Raji (cell line): Measurements from ENCODE around the gene CD164.

Experiments
- POLR2A ChIP-seq: IDR thresholded peaks from 2 replicates; pipeline ENCODE4 v1.6.1; 2011; ENCODE audit warnings: low read depth, low read length, control low read depth; ENCODE audit not compliant: insufficient read depth

Gene CD164

DNA sequence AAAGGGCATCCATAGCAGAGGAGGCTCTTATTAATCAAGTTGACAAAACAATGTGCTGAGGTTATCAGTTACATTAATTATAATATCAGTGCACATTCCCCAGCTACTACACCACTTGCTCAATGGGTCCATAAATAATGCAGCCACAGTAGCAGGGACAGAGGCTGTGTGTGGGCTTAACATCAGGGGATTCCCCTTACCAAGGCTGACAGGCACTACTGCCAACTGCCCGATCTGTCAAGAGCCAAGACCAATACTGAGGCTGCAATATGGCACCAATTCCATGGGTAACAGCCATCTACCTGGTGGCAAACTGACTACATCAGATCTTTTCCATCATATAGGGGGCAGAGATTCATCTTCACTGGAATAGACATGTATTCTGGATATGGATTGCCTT is 22.0 kb downstream of the CD164 start:
- no peak for TF ChIP-seq POLR2A

DNA sequence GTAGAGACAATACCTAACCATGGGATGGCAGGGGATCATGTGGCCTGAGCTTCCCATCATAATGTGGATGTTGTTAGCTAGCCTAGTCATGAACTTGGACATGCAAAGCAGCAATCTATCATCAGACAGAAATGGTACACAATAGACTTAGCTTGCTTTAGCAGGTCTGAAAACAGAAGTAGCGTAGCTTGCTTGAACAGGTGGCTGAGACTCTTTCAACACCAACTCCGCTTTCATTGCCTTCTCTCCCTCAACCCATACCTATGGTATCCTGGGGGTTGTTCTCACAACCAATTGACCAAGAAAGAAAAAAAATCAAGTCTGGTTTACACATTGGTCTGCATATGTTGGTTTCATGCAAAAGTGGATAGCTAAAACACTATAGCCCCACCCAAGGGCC is 23.0 kb downstream of the CD164 start:
- no peak for TF ChIP-seq POLR2A

DNA sequence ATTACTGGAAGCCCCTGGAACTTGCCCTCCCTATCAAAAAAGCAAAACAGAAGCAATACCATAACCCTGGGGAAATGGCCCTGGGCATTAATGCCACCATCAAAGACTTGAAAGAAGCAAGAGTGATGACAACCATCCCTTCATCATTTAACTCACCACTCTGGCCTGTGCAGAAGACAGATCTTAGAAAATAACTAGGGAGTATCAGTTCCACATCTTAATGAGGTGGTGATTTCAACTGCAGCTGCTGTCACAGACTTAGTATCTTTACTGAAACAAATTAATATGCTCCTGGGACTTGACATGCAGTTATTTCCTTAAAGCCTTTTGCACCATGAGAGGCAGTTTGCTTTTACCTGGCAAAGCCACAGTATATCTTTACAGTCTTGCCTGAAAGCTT is 24.1 kb downstream of the CD164 start:
- no peak for TF ChIP-seq POLR2A

DNA sequence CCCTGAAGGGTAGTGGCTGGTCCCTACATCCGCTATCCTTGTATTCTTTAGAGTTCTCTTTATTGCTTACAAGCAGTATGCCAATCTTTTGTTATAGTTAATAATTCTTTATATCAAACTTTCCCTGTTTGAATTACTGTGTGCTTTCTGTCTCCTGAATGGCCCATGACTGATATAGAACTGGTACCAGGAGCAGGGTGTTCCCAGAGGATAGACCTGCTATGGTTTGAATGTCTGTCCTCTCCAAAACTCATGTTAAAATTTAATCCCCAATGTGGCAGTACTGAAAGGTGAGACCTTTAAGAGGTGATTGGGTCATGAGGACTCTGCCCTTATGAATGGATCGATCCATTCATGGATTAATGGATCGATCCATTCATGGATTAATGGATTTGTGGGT is 26.0 kb downstream of the CD164 start:
- TF ChIP-seq POLR2A = no peak

DNA sequence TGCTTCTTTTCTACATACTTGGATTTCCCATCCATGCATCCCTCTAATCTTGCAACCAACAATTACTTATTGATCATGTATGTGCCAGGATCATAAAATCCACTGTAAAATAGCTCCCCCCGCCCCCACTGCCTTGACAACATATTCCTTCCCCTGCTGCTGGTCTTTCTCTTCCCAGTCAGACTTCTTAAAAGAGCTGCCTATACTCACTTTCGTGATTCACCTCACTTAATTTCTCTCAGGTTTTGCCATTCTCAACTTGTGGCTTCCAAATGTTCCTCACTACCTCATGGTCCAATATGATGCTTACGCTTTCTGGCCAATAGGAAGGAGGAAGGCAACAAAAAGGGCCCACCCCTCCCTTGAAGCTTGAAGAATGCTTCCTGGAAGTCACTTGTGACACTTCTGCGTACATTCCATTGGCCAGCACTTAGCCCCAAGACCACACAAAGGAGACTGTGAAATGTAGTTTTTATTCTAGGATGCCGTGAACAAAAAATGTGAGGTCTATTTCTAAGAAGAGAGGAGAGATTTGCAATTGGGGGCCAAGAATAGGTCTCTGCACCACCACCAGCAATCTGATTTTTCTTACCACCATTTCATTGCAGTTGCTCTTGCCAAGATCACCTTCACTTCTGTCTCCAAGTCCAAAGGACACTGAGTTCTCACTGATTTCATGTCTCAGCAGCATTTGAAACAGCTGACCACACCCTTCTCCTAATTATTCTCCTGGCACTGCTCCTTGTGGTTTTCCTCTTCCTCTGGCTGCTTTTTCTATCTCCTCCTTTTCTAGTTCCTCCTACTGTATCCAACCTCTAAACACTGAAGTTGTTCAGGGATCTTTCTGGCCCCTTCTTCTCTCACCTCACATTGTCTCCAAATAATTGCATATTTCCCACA is 30.8 kb downstream of the CD164 start:
- no peak for TF ChIP-seq POLR2A

DNA sequence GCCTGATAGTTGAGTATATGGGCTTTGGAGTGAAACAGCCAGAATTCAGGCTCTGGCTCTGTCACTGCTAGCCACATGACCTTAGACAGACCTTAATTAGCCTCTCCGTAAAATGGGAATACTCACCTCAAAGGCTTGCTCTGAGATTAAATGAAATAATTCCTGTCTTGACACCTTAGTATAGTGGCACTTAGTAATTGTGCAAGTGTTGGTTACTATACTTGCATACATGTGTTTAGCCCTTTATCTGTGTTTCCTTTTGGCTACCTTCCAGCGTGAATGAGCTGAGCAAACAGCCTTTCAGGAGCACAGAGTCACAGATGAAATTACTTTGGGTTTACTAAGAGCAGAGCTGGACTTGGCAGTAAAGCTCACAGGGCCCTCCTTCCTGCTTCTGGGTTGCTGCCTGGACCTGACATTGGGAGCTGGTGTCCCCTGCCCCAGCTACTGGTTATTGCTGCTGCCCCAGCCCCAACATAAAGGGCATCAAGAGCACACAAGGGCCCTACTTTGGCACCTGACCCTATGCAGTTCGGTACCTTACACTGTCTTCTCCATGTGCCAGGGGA is 32.8 kb downstream of the CD164 start:
- no peak for TF ChIP-seq POLR2A

DNA sequence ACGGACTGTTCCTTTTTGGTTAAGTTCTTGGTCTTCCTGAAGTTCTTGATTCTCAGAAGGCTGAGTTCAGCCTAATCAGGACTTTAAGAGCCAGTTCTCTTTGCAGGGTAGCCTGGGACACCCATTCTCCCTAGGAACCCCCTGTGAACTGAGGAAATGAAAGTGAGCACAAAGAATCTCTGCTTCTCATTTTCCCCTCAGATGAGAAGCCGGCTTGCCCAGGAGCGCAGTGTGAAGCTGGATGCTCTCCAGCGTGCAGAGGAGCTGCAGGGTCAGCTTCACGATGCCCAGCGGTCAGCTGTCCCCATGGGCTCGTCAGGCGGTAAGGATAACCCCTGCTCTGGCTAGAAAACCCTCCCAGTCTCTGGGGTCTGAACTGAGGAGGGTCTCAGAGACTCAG is 34.0 kb downstream of the CD164 start:
- TF ChIP-seq POLR2A = no peak

DNA sequence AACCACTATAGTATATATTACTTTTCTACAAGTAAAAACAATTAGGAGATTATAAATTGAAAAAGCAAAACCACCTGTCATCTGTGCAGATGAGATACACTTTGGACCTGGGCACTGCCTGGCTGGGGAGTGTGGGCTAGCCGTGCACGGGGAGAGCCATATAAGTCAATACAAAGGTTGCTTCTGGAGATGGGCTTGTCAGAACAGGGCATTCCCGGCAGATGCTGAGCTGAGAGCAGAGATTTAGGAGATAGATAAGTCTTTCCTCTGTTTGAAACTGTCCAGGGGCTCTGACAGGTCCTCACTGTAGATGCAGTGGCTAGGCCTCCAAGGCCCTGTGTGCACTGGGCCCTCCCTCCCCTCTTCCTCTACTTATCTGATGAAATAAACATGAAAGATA is 34.5 kb downstream of the CD164 start:
- TF ChIP-seq POLR2A = no peak

DNA sequence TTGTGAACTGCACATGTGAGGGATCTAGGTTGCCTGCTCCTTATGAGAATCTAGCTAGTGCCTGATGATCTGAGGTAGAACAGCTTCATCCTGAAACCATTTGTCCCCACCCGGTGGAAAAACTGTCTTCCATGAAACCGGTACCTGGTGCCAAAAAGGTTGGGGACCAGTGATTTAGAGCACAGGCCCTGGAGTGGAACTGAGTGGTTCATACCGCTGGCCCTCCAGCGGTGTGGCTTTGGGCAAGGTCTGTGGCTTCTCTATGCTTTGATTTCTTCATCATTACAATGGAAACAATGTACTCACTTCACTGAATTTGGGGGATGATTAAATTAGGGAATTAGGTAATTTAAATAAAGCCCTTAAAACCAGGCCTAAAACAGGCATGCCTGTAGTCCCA is 36.3 kb downstream of the CD164 start:
- no peak for TF ChIP-seq POLR2A

DNA sequence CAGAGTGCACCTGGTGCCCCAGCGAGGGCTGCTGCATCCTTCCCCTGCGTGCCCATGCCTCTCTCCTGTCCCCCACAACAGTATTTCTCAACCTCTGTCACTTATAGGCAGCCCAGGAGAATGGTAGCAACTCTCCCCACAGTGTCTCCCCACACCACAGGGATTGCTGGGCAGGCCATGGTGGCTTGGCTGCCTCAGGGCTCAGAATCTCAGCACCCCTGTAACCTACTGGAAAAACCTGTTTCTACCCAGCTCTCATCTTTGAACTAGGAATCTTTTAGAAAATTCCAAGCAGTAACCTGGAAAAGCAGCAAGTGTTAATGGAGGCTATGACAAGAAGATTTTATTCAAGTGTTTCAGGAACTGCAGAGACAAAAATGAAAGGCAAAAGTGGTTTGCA is 38.0 kb downstream of the CD164 start:
- TF ChIP-seq POLR2A = no peak

DNA sequence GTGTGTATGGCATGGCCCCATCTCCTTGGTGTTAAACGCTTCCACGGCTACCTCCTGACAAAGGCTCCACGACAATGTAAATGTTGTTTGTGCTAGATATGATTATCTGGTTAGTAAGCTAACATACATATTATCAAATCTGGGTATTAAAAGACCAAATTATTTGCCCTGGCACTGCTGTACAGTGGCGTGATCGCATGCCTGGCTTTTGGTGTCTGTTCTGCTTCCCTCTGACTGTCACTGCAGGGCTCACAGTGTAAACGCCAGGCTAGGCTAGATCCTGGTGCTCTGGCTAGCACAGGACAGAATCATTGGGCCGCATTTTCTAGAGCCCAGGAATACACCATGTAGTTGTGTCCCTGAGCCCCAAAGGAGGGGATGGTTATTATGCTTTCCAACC is 38.7 kb downstream of the CD164 start:
- TF ChIP-seq POLR2A = no peak

DNA sequence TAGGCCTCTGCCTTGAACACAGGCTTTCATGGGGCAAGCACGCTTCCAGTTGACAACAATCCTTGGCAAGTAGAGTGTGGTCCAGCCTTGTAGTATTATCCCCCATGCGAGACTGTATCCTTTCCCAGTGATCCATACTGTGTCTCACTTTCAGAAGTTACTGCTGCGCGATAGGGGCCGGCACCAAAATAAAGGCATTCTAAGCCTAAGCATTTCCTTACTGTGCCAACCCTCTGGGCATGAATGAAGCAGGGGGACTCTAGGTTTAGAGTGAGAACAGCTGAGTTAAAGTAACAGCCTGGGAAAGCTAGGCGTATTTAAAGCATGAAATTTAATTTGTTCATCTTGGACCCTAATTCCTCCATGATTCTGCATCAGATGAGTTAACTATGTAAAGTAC is 39.4 kb downstream of the CD164 start:
- TF ChIP-seq POLR2A = no peak

DNA sequence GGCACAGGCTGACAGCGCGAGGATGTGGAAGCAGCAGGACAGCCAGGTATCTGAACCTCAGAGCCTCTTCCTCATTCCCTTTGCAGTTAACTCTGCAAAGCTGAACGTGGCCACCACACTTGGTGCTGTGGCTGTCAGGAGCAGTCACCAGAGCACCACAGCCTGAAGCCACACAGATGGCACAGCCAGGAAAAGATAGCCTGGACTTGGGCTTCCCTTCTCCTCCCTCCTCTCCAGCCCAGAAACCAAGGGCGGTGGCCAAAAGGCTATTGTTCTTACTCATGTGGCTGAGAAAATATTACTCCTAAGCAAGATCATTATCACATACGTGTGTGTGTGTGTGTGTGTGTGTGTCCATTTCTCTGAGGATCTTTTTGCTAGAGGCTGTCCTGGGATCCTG is 39.8 kb downstream of the CD164 start:
- TF ChIP-seq POLR2A = no peak

DNA sequence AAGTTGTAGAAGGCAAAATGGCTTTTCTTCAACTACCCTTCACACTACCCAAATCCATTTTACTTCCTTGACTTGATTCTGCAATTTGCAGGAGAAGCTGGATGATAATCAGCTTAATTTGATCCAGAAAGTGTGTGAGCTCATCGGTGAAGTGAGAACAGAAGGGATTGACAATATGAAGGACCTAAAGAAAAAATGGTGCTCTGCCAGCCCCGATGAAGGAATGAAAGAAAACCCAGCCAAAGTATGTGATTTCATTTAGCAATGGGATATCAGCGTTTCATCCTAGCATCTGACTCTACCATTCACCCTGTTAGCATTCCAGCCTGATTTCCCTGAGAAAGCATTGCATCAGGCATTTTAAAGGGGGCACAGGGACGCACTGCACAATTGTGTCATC is 41.5 kb downstream of the CD164 start:
- TF ChIP-seq POLR2A = no peak

DNA sequence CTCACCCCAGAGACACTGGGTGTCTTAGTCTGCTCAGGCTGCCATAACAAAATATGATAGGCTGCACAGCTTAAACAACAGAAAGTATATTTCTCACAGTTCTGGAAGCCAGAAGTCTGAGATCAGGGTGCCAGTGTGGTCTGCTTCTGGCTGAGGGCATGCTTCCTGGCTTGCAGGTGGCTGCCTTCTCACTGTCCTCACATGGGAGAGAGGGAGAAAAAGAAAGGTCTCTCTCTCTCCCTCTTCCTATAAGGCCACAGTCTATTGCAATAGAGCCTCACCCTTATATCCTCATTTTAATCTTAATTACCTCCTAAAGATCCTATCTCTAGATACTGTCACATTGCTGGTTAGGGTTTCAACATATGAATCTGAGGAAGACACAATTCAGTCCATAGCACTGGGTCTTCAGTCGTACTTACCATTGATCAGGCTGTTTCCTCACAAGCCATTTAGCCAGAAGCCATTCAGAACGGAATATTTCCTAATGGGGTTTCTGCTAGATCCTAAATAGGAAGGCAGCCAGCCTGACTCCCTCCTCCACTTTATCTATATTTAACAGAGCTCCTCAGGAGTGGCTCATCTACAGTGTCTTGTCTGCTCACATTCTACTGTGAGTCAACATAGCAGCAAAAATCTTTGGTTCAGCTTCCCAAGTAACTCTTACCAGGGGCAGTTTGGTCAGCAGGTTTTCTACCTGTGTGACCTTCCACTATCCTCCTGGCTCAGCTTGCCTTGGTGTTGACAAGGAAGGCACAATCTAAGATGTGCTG is 42.2 kb downstream of the CD164 start:
- no peak for TF ChIP-seq POLR2A

DNA sequence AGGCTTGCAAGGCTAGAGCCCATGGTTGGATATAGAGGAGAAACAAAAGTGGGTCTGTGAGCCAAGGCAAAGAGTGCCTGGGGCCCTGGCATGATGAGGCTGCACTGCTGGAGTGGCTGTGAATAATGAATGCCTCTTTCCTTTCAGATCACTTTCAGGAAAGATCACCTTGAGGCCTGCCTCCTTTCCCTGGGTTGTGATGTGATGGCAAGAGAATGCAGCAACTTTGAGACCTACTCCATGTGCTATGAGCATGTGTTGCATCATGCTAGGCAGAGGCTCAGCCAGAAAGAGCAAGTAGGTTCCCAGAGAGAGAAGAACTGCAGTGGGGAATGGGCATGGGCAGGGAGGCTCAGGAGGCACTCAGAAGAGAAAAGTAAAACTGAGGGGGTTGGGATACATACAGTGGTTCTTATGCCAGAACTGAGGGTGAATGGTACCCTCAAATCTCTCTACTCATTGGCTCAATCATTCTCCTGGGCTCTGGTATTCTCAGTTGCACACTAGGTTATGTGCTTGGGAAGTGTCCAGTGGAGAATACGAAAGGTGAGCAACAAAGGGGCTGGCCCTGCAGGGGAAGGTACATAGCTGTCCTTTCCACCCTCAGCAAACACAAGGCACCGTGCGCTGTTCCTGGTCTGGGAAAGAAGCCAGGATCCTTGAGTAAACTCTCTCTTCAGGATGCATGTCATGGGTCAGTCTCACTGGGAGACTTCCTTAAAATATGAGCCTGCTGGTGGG is 45.9 kb downstream of the CD164 start:
- no peak for TF ChIP-seq POLR2A

DNA sequence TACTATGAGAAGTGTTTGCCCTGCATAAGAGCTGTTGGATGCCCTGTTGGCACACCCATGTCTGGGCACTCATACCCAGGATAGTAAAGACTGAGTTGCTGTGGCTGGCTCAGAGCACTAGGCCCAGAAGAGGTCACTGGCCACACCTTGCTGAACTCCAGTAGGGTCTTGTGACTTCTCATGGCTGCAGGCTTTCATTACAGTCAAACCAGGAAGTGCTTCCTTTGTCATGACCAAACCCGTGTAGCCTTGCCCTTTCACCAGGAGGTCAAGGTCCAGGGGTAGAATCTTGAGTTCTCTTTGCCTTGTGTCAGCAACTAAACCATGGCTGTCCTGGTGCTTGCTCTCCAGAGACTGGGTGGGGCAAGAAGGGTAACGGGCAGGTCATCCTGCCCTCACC is 49.5 kb downstream of the CD164 start:
- no peak for TF ChIP-seq POLR2A
